H7 (cell line): ENCODE data around the gene SUGCT. TPM values are rescaled to one million over a fixed set of nuclear protein-coding genes. Genes with fewer than 3 reads are reported as not detected.
"Not testable (repeated sequence)": the region's sequence is repeated elsewhere in the genome, so short reads cannot be mapped to it uniquely, and the experiment has no call there.

Experiments used
- DNase-seq: peaks from one replicate; pipeline ENCODE4 v3.0.0; 2012
- H3K27me3 ChIP-seq: 2 replicates; pipeline ENCODE4 v1.6.0; 2011; ENCODE audit warnings: mild to moderate bottlenecking, low read length; ENCODE audit not compliant: control insufficient read depth, insufficient read depth
- H3K36me3 ChIP-seq: replicated peaks from 2 replicates; pipeline ENCODE4 v1.5.1; 2011; ENCODE audit warnings: low read length; ENCODE audit not compliant: control insufficient read depth, insufficient read depth
- H3K4me3 ChIP-seq: 2 replicates; pipeline ENCODE4 v1.5.1; 2011; ENCODE audit warnings: low read depth, mild to moderate bottlenecking, control low read depth, low read length, moderate library complexity; ENCODE audit not compliant: insufficient read depth
- total RNA-seq: library from RNA; depleted of rRNA; stranded (reverse); fragments of >200 nt; shearing (Covaris generic); gene quantifications from 2 replicates; pipeline ENCODE4 v1.2.3, GENCODE V29; 2014

SUGCT gene
- total RNA-seq, 1 experiment from 2014 or later, result 4.3 TPM

DNA sequence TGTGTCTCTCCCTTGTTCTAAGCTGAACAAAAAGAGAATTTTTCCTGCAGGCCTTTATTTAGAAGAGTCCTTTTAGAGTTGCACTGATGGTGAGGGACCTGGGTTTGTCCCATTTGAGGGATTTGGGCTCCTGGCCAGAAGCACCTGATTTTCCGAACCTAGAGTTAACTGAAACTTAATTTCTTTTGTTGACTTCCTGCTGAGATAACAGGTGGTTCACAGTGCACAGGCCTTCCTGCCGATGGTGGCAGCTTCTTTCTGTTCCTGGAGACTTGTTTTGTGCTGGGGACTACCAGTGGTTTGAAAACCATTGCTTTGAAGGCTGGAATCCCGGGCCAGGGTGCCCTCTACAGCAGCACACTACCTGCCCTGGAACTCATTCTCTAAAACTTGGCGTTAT lies 99.2 kb downstream of the SUGCT start:
- no peak for DNase-seq
- Histone ChIP-seq H3K36me3 (no peaks in the 10 kb centered on the region), H3K27me3 (no peaks in the 10 kb centered on the region)

DNA sequence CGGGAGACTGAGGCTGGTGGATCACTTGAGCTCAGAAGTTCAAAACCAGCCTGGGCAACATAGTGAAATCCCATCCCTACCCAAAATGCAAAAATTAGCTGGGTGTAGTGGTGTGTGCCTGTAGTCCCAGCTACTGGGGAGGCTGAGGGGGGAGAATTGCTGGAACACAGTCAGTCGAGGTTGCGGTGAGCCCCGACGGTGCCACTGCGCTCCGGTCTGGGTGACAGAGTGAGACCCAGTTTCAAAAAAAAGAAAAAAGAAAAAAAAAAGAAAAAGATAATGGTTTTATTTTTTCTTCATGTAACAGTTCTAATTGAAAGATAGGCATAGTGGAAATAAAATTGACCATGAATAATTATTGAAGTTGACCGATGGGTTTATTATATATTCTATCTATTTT lies 99.9 kb downstream of the SUGCT start:
- no peak for DNase-seq
- Histone ChIP-seq H3K36me3 (no peaks in the 10 kb centered on the region), H3K27me3 (no peaks in the 10 kb centered on the region), H3K4me3 (no peak overlapping the region)

More for the DNA sequence above, 99.2 kb downstream of the SUGCT start:
- H3K4me3 ChIP-seq, result no peak overlapping the region

DNA sequence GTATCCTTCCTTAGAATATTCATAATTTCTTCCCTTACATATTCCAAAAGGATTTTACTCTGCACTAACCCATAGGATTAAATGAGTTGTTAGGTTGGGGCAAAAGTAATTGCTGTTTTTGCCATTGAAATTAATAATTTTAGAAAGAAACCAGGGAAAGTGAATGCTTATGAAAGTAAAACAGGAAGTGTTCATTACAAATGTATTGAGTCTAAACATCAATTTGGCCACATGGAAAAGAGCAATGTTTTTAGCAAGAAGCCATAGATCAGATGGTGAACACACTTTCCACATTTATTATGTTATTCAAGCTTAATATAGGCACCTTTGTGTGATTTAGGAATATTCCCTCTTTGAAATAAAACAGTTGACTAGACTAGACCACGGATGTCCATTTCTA lies 102.9 kb downstream of the SUGCT start:
- no peak overlapping the region for H3K4me3 ChIP-seq
- H3K36me3 ChIP-seq, result no peaks in the 10 kb centered on the region
- no peak for DNase-seq
- H3K27me3 ChIP-seq, result no peaks in the 10 kb centered on the region

DNA sequence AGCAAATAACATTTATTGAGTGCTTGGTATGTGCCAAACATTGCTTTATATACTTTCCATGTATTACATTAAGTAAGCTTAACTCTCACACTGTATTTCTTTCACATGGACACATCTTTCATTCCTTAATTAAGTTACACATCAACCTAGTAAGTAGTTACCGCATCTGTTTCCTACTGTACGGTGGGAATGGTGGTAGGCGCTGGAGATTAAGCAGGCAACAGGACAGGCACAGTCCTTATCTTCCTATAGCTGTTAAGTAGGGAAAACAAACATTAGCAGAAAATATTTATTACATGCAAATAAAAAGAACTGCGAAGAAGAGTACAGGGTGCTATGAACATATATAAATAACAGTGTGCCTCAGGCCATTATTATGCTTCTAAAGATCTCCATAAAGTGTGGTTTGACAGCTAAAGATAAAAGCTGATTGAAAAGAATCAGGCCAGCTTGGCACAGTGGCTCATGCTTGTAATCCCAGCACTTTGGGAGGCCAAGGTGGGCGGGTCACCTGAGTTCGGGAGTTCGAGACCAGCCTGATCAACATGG lies 105.0 kb downstream of the SUGCT start:
- DNase-seq, result no peak
- no peaks in the 10 kb centered on the region for H3K36me3 ChIP-seq
- H3K4me3 ChIP-seq, result no peak overlapping the region
- no peaks in the 10 kb centered on the region for H3K27me3 ChIP-seq

DNA sequence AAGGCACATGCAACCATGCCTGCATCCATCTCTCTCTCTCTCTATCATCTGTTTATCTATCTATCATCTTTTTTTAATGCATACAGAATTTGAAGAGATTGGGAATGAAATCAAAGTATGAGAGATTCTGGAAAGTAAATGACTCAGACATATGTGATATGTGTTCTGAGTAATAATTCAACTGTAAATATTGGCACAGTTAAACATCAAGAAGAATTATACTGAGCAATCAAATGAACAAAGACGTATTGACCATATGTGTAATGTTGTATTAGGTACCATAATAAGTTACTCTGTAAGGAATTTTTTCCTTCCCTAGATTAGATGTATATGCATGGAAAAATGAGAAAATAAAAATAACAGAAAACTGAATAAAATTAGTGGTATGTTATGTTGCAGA lies 108.3 kb downstream of the SUGCT start:
- no peak for DNase-seq
- H3K4me3 ChIP-seq, result no peak overlapping the region
- H3K36me3 ChIP-seq, result no peaks in the 10 kb centered on the region
- H3K27me3 ChIP-seq, result no peaks in the 10 kb centered on the region

DNA sequence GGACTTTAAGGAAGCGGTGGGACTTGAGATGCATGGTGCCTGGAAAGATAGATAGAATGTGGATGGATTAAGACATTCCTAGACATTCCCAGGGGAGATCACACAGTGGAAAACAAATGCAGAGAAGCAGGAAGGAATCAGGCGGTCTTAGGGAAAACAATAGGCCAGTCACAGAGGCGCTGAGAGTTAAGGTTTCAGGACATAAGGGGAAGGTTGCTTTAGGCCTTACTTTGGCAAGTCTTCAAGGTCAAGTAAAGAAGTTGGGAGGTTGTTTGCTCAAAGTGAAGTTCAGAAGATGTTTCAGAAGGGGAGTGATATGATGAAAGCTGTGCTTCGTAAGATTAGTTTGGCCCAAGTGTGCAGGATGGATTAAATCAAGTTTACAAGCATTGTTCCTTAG lies 109.4 kb downstream of the SUGCT start:
- H3K27me3 ChIP-seq, result no peaks in the 10 kb centered on the region
- no peaks in the 10 kb centered on the region for H3K36me3 ChIP-seq
- no peak overlapping the region for H3K4me3 ChIP-seq
- DNase-seq, result peak; percentile 10

DNA sequence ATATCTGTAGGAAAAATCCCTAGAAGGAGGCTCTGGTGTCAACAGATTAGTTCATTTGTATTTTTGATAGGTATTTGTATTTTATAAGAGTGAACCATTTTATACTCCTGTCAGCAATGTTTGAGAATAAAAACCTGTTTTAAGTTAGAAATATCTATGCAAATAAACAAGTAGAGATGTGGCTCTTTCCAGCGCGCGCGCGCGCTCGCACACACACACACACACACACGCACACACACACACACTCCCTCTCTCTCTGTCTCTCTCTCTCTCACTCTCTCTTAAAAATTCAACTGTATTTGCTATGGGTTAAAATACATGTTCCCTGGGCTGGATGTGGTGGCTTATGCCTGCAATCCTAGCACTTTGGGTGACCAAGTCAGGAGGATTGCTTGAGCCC lies 113.9 kb downstream of the SUGCT start:
- Histone ChIP-seq H3K36me3 (no peaks in the 10 kb centered on the region), H3K27me3 (no peaks in the 10 kb centered on the region), H3K4me3 (no peak overlapping the region)
- no peak for DNase-seq

DNA sequence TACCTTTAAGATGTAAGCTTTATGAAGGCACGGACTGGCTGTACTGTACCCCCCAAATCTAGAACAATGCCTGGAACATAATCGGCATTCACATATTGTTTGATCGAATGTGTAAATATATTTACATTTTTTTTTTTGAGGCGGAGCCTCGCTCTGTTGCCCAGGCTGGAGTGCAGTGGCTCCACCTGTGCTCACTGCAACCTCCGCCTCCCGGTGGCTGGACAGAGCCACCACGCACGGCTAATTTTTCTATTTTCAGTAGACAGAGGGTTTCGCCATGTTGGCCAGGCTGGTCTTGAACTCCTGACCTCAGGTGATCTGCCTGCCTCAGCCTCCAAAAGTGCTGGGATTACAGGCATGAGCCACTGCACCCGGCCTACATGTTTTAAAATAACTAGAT lies 118.6 kb downstream of the SUGCT start:
- H3K4me3 ChIP-seq, DNase-seq, H3K27me3 ChIP-seq, H3K36me3 ChIP-seq: not testable (repeated sequence)

DNA sequence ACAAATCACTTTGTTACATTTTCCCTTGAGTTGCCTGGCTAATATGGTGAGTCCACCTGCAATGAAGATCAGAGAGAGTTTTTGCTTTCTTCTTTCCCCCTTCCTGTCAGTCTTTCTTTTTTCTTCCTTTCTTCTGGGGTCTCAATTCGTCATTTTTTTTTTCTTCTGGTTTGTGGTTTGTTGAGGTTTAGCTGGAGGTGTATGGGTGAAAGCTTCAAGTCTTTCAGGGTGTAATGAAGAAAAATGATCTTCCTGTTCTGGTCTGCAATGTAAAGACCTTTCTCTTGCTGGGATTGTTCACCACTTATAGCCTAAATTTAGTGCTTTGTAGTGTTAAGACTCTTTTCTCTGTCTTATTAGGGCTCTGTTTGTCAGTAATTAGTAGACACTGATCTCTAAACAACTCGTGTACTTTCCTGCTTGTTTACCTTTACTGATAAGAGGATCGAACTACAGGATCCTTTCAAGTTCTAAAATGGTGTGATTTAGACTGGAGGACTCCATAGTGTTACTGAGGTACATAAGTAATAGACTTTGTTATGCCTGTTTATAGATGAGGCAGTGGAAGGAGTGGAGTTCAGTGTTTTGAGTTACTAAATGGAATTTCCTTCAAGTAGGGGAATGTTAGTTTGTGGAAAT lies 129.1 kb downstream of the SUGCT start:
- H3K4me3 ChIP-seq, result no peak overlapping the region
- H3K36me3 ChIP-seq, result no peaks in the 10 kb centered on the region
- DNase-seq, result no peak
- no peaks in the 10 kb centered on the region for H3K27me3 ChIP-seq

DNA sequence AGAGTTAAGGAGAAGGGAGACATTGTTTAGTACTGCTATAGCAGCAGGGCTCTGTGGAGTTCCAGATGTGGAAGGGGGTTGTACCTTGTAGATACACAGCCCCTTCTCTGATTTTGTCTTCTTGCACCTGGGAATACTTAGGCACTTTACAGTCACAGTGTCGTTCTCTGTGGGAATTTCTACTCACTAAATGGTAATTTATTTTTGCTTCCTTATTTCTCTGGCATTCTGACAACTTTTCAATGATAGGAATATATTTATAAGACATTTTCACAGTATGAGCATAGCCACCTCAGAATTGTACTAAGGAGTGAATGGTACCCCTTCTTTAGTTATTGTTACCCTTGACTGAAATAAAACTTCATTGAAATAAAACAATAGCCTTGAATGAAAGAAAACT lies 132.8 kb downstream of the SUGCT start:
- H3K4me3 ChIP-seq, result no peak overlapping the region
- no peaks in the 10 kb centered on the region for H3K36me3 ChIP-seq
- no peak for DNase-seq
- H3K27me3 ChIP-seq, result no peaks in the 10 kb centered on the region

DNA sequence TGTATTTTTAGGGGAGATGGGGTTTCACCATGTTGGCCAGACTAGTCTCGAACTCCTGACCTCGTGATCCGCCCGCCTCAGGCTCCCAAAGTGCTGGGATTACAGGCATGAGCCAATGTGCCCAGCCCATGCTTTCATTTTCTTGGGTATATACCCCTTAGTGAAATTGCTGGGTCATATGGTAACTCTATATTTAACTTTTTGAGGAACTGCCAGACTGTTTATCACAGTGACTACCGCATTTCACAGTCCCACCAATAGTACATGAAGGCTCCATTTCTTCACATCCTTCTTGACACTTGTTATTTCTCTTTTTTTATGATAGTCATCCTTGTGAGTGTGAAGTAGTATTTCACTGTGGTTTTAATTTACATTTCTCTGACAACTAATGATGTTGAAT lies 134.0 kb downstream of the SUGCT start:
- H3K27me3 ChIP-seq, H3K36me3 ChIP-seq, DNase-seq, H3K4me3 ChIP-seq: not testable (repeated sequence)

DNA sequence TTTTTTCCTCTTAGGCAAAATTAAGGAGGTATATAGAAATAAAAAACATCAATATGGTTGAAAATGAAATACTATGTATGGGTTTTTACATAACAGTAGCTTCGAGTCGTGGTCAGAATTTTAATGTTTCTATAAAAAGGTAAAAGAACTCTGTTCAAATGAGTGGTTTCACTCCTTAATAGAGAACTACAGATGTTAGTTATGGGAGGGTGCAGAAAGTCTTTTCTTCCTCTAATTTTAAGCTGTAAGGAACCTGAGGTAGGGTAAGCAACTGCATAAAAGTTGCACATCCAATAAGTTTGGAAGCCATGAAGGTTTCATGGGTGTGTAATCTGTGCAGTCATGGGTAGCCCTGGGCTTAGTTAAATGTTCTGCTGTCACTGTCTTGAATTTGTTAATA lies 141.3 kb downstream of the SUGCT start:
- H3K4me3 ChIP-seq, result no peak overlapping the region
- DNase-seq, result no peak
- H3K27me3 ChIP-seq, result no peaks in the 10 kb centered on the region
- no peaks in the 10 kb centered on the region for H3K36me3 ChIP-seq

DNA sequence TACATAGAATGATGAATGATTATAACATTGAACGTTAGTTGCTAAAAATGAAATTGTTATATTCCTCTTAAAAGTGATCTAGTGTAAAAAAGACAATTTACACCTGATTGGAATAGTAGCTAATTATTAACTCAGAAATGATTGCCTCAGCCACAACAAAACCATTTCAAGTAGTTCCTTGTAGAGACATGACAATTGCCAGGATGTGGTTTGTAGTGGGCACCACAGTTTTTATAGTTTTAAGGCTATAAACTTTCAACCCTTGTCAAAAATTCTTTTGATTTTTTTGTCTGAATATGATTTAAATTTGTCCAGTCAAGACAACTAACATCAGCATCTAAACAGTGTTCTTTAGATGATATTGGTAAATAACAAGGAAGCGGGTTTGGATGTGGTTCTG lies 145.2 kb downstream of the SUGCT start:
- H3K4me3 ChIP-seq, result no peak overlapping the region
- H3K36me3 ChIP-seq, result no peaks in the 10 kb centered on the region
- DNase-seq, result no peak
- no peaks in the 10 kb centered on the region for H3K27me3 ChIP-seq

DNA sequence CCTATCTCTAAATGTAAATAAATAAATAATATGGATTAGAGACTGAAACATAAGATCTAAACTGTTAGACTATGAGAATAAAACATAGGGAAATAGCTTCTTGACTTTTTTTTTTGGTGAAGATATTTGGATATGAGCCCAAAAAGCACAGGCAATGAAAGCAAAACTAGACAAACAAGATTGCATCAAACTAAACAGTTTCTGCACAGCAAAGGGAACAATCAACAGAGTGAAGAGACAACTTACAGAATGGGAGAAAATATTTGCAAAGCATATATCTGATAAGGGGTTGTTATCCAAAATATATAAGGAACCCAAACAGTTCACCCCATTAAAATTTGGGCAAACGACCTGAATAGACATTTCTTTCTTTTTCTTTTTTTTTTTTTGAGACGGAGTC lies 148.1 kb downstream of the SUGCT start:
- H3K27me3 ChIP-seq, result no peaks in the 10 kb centered on the region
- H3K4me3 ChIP-seq, result no peak overlapping the region
- no peak for DNase-seq
- H3K36me3 ChIP-seq, result no peaks in the 10 kb centered on the region

DNA sequence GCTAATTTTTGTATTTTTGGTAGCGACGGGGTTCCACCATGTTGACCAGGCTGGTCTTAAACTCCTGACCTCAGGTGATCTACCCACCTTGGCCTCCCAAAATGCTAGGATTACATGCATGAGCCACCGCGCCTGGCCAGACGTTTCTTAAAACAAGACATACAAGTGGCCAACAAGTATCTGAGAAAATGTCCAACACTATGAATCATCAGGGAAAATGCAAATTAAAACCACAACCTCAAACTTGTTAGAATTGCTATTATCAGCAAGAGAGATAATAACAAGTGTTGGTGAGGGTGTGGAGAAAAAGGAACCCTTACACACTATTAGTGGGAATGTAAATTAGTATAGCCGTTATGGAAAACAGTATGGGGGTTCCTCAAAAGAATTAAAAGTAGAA lies 148.6 kb downstream of the SUGCT start:
- no peak for DNase-seq
- H3K4me3 ChIP-seq, result no peak overlapping the region
- H3K36me3 ChIP-seq, result no peaks in the 10 kb centered on the region
- no peaks in the 10 kb centered on the region for H3K27me3 ChIP-seq

DNA sequence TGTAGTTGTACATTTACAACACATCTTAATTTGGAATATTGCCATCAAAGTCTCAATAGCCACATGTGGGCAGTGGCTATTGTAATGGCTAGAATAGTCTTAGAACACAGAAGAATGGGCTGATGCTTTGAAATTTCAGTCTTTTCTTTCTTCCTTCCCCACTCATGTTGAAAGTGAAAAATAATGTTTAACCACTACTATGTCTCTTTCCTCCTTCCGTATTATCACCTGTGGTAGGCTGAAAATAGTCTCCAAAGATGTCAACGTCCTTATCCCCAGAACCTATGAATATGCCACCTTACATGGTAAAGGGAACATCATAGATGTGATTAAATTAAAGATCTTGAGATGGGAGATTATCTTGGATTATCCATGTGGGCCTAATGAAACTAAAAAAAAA lies 154.0 kb downstream of the SUGCT start:
- Histone ChIP-seq H3K4me3 (no peak overlapping the region), H3K36me3 (no peaks in the 10 kb centered on the region), H3K27me3 (no peaks in the 10 kb centered on the region)
- no peak for DNase-seq
